ES-I3 (cell line): ENCODE results near the gene E4F1.

ENCODE experiments used
- H3K36me3 ChIP-seq: 2 replicates; pipeline ENCODE4 v1.6.1; 2013; ENCODE audit warnings: mild to moderate bottlenecking, low read length, control low read depth, moderate library complexity; ENCODE audit not compliant: insufficient read depth
- H3K4me1 ChIP-seq: 2 replicates; pipeline ENCODE4 v1.6.1; 2013; ENCODE audit warnings: mild to moderate bottlenecking, control low read depth, low read length; ENCODE audit not compliant: insufficient read depth
- H3K9ac ChIP-seq: 2 replicates; pipeline ENCODE4 v1.6.1; 2013; ENCODE audit warnings: low read depth, mild to moderate bottlenecking, low read length, moderate library complexity
- H3K9me3 ChIP-seq: 2 replicates; pipeline ENCODE4 v1.6.1; 2013; ENCODE audit warnings: mild to moderate bottlenecking, low read length, moderate library complexity; ENCODE audit not compliant: control insufficient read depth, insufficient read depth

E4F1 gene, protein sequence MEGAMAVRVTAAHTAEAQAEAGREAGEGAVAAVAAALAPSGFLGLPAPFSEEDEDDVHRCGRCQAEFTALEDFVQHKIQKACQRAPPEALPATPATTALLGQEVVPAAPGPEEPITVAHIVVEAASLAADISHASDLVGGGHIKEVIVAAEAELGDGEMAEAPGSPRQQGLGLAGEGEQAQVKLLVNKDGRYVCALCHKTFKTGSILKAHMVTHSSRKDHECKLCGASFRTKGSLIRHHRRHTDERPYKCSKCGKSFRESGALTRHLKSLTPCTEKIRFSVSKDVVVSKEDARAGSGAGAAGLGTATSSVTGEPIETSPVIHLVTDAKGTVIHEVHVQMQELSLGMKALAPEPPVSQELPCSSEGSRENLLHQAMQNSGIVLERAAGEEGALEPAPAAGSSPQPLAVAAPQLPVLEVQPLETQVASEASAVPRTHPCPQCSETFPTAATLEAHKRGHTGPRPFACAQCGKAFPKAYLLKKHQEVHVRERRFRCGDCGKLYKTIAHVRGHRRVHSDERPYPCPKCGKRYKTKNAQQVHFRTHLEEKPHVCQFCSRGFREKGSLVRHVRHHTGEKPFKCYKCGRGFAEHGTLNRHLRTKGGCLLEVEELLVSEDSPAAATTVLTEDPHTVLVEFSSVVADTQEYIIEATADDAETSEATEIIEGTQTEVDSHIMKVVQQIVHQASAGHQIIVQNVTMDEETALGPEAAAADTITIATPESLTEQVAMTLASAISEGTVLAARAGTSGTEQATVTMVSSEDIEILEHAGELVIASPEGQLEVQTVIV

DNA sequence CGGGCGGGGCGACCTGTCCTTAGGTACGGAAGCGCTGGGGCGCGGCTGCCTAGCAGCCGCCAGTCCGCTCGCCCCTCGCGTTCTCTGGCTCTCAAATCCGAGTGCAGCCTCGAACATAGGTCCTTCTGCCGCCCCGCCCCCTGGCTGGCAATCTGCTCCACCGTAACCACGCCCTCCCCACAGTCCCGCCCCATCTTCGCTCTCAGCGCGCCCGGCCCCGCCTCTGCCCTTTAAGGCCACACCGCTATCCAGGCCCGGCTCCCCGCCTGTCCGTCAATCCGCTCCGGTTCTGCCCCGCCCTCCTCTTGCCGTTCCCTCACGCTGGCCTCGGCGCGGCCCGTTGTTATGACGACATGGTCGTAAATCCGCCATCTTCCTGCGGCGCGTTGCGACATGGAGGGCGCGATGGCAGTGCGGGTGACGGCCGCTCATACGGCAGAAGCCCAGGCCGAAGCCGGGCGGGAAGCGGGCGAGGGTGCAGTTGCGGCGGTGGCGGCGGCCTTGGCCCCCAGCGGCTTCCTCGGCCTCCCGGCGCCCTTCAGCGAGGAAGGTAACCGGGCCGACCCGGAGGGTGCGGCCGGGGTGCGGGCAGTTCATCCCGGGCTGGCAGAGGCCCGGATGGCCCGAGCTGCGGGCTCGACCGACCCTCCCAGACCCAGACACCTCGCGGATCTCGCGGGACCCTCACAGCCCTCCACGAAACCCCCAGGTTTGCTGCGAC is at the start of gene E4F1:
E4F1 (plus strand) TSS at position 371 of the 721 bp plus-strand sequence; CDS start at position 394, 23 bp downstream.
- no peaks in the 10 kb centered on the region for H3K36me3 ChIP-seq
- H3K9ac ChIP-seq = peak within 1 kb of the TSS; percentile 93
- H3K9me3 ChIP-seq = no peaks in the 10 kb centered on the region
- H3K4me1 ChIP-seq = no peaks in the 10 kb centered on the region

DNA sequence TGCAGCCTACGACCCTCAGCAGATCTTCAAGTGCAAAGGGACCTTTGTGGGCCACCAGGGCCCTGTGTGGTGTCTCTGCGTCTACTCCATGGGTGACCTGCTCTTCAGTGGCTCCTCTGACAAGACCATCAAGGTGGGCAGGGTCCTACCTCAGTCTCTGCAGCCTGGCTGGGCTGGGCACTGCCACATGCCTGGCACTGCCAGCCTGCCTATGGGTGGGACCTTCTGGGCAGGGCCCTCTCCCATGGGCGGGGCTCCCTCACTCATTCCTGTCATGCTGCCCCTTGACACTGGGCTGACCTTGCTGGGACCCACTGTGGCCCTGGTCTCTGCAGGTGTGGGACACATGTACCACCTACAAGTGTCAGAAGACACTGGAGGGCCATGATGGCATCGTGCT is 49.5 kb upstream of the E4F1 start:
- Histone ChIP-seq H3K4me1 (no peaks in the 10 kb centered on the region), H3K36me3 (no peaks in the 10 kb centered on the region)

DNA sequence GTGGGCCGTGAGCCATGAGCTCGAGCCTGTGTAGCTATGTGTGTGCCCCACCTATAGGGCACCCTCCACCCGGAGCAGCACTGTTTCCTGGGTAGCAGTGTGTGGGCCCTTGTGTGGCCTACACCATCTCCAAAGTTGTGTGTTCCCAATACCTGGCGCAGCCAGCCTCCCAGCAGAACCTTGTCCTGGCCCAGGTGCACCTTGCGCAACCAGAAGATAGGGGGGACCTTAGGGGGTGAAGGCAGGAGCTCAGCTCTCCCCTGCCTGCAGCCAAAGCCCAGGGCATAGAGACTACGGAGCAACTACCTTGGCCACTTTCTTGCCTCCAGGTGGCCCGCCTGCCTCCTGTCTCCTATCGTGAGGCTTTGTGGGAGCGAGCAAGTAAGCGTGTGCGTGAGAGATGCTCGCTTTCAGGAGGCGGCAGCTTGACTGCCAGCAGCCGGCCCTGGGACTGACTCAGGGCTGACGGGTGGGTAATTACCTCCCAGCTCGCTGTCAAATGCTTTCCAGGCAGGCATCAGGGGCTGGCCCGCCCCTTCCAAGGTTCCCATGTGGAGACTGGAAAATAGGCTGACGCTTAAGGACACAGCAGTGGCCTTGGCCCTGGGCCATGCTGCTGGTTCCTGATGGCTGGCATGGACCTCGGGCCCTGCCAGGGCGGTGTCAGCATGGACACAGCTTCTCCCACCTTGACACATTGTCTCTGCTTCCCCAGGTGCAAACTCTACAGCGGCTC is 48.8 kb upstream of the E4F1 start:
- no peaks in the 10 kb centered on the region for H3K9me3 ChIP-seq
- H3K9ac ChIP-seq = no peak overlapping the region
- H3K36me3 ChIP-seq = no peaks in the 10 kb centered on the region
- no peaks in the 10 kb centered on the region for H3K4me1 ChIP-seq

More for the DNA sequence above, 49.5 kb upstream of the E4F1 start:
- H3K9ac ChIP-seq = no peak overlapping the region
- H3K9me3 ChIP-seq = no peaks in the 10 kb centered on the region

DNA sequence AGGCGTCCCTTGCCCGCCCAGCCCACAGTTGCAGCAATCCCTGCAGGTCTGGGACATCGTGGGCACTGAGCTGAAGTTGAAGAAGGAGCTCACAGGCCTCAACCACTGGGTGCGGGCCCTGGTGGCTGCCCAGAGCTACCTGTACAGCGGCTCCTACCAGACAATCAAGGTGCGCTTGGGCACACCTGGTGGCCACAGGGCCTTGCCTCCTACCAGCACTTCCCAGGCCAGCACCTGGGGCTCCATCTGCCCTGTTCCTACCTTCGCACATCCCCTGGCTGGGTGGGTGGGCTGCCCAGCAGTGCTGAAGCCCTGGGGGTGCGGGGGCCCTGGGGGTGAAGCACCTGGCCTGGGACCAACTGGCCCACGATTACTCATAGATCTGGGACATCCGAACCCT is 47.9 kb upstream of the E4F1 start:
- Histone ChIP-seq H3K4me1 (no peaks in the 10 kb centered on the region), H3K36me3 (no peaks in the 10 kb centered on the region), H3K9ac (no peak overlapping the region), H3K9me3 (no peaks in the 10 kb centered on the region)

DNA sequence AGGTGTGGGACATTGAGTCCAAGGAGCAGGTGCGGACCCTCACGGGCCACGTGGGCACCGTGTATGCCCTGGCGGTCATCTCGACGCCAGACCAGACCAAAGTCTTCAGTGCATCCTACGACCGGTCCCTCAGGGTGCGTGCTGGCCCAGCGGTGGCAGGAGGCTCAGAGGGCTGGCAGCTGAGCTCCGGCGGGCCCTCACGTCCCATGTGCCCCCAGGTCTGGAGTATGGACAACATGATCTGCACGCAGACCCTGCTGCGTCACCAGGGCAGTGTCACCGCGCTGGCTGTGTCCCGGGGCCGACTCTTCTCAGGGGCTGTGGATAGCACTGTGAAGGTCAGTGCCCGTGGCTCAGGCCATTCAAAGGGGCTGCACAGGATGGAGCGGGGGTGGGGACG is 47.3 kb upstream of the E4F1 start:
- Histone ChIP-seq H3K9me3 (no peaks in the 10 kb centered on the region), H3K36me3 (no peaks in the 10 kb centered on the region), H3K4me1 (no peaks in the 10 kb centered on the region), H3K9ac (no peak overlapping the region)

DNA sequence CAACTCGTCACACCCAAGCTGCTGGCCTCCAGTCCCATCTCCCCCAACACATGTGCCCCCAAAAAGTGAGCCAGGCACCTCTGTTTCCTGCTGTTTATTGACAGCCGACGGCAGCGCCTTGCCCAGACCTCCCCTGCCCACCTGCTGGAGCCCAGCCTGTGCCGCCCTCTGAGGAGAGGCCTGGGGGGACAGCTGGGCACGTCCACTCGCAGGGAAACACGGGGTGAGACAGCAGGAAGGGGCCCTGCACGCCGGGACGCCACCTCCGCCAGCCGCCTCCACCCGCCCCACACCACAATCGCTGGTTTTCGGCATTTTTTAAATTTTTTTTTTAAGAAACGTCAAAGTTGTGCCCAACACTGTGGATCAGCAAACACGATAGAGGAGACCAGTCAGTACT is 46.3 kb upstream of the E4F1 start:
- no peaks in the 10 kb centered on the region for H3K36me3 ChIP-seq
- H3K9me3 ChIP-seq = no peaks in the 10 kb centered on the region
- no peak overlapping the region for H3K9ac ChIP-seq
- H3K4me1 ChIP-seq = no peaks in the 10 kb centered on the region

DNA sequence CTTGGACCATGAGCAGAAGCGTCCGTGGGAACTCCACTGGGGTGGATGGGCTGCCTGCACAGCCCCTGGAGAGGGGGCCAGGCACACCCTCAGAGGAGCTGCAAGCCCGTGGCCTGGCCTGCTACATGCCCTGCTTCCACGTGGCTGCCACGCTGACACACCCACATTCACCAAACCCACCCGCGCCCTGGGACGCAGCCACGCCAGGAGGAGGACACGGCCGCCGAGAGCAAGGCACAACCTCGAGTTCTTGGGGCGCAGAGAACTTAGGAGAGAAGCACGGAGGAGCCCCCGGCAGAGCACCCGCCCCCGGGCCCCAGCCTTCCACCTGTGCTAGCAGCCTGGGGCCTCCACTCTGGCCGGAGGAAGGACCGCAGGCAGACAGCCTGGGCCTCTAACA is 45.8 kb upstream of the E4F1 start:
- no peak overlapping the region for H3K9ac ChIP-seq
- H3K9me3 ChIP-seq = no peaks in the 10 kb centered on the region
- no peaks in the 10 kb centered on the region for H3K4me1 ChIP-seq
- H3K36me3 ChIP-seq = no peaks in the 10 kb centered on the region

DNA sequence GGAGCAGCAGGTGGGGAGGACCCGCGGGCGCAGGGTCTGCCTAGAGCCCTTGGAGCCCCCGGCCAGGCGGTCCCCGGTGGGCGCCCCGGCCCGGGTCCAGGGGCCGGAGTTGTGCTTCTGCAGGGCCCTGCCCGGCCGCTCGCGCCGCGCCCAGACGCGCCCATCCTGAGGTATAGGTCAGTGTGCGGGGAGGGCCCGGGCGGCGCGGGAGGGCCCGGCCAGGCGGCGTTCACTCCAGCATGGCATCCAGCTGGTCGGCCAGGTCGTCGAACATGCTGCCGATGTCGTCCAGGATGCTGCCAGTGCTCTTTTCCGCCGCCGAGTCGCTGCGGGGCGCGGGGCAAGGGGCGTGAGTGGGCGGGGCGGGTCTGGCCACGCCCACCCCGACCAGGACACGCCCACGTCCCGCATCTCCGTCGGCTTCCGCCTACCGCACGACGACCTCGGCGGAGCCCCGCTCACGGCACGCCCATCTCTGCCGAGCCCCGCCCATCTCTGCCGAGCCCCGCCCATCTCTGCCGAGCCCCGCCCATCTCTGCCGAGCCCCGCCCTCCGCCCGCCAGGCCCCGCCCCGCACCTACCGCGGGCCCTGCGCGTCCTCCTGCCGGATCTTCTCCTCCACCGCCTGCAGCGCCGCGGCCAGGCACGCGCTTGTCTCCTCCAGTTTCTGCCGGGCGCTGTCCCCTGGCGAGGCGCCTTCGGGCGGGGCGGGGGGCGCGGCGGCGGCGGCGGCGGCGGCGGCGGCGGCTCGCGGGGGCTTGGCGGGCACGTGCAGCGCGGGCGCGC is 44.9 kb upstream of the E4F1 start:
- H3K9ac ChIP-seq = no peak overlapping the region; the same call in 1 of the 2 replicates
- no peaks in the 10 kb centered on the region for H3K36me3 ChIP-seq
- no peaks in the 10 kb centered on the region for H3K4me1 ChIP-seq
- no peaks in the 10 kb centered on the region for H3K9me3 ChIP-seq

DNA sequence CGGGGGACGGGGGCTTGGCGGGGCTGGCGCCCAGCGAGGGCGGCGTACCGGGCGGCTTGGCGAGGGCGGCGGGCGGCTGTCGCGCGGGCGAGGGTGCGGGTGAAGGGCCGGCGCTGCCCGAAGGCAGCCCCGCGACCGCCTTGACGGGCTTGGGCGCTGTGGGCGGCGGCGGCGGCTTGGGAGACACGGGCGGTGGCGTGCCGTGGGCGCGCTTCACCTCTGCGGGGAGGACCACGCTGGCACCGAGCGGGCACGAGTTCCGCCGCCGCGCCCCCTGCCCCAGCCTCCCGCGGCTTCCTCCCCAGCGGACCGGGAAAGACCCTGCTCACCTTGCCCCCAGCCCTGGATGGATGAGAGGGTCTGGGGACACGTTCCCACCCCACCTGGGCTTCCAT is 44.3 kb upstream of the E4F1 start:
- Histone ChIP-seq H3K9me3 (no peaks in the 10 kb centered on the region), H3K4me1 (no peaks in the 10 kb centered on the region), H3K9ac (no peak overlapping the region), H3K36me3 (no peaks in the 10 kb centered on the region)

DNA sequence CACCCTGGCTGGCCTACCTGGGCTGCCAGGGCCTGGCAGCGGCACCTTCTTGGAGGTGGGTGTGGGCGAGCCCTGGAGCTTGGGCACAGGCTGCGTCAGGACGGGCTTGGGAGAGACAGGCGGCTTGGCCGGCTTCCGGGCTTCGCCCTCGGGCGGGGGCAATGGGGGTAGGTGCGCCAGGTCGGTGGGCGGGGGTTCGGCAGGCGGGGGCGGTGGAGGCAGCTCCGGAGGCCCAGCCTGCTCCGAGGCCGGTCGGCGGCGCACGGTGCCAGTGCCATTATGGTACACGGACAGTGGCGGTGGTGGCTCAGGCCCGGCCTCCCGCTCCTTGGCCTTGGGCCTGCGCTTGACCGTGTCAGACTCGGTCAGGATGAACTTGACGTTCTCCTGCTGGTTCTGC is 43.8 kb upstream of the E4F1 start:
- H3K4me1 ChIP-seq = no peaks in the 10 kb centered on the region
- no peaks in the 10 kb centered on the region for H3K36me3 ChIP-seq
- H3K9ac ChIP-seq = no peak overlapping the region
- H3K9me3 ChIP-seq = no peaks in the 10 kb centered on the region

DNA sequence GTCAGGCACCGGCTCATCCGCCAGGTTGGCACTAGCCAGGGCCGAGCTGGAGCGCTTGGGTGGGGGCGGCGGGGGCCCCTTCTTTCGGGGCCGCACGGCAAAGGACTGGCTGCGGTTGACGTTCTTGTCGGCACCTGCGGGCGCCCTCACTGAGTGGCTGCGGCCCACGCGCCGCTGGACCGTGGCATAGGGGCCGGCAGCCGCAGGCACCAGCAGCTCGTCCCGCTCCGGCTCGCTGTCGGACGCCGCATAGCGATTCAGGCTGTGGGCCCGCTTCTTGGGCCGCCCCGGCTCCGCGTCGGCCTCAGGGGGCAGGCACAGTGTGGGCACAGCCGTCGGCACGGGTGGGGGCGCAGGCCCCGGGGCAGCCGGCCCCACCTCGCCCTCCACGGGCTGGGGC is 42.9 kb upstream of the E4F1 start:
- Histone ChIP-seq H3K36me3 (no peaks in the 10 kb centered on the region), H3K9ac (no peak overlapping the region), H3K9me3 (no peaks in the 10 kb centered on the region), H3K4me1 (no peaks in the 10 kb centered on the region)

DNA sequence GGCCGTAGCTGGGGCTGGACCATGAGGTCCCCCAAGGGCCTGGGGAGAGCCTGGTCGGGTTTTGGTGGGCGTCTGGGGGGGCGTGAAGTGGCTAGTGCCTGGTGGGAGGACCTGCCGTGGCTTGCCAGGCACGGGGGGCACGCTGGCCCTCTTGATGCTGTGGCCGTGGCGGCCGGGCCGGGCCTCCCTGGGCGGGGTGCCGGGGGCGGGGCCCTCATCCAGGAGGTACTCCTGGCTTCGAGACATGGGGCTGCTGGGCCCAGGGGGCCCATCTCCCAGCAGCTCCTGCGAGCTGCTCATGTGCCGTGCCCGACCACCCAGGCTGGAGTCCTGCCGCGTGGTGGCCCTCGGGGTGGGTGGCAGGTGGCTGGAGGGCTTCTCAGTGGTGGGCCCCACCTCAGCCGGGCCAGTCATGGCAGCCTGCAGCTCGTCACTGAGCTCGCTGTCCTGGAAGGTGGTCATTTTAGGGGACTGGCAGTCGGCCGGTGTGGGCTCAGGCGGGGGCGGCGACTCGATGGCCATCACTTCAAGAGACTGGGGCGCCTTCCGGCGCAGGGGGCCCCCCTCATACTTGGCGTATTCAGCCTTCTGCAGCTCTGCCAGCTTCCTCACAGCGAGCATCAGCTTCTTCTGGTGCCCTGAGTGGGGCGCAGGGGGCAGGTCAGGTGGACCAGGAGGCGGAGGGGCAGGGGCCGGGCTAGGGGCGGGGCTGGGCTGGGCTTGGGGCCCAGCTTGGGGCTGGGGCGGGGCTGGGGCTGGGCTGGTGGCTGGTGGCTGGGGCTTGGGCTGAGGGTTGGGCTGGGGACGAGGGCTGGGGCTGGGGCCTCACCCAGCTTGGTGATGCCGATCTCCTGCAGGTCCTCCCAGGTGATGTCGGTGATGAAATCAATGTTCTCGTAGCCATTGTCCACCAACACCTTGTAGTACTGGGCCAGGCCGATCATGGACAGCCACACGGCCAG is 42.1 kb upstream of the E4F1 start:
- no peaks in the 10 kb centered on the region for H3K9me3 ChIP-seq
- no peak overlapping the region for H3K9ac ChIP-seq
- H3K36me3 ChIP-seq = no peaks in the 10 kb centered on the region
- no peaks in the 10 kb centered on the region for H3K4me1 ChIP-seq

DNA sequence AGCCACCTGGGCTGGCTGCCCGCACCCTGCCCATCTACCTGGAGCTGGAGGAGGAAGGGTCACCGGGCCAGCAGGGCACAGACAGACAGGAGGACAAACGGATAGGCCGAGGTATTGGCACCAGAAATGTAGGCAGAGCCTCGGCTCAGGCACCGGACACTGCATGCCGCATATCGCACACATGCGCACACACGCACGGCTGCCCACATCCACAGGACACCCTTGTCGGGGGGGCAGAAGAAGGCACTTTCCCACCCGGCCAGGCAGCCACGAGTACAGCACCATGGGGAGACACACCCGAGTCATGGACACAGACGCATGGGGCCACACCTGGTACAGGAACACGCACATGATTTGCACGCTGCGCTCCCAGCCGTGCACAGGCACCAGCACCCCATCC is 41.4 kb upstream of the E4F1 start:
- no peaks in the 10 kb centered on the region for H3K4me1 ChIP-seq
- H3K36me3 ChIP-seq = no peaks in the 10 kb centered on the region
- no peaks in the 10 kb centered on the region for H3K9me3 ChIP-seq
- H3K9ac ChIP-seq = no peak overlapping the region
